Testis (tissue), 3 donors: ENCODE results near the gene COX10. TPM values are rescaled to one million over a fixed set of nuclear protein-coding genes. Genes with fewer than 3 reads are reported as not detected.
"Not testable (repeated sequence)": the region's sequence is repeated elsewhere in the genome, so short reads cannot be mapped to it uniquely, and the experiment has no call there.

ENCODE experiments used
- DNase-seq: peaks from one replicate; pipeline ENCODE4 v3.0.0-alpha.2; 2019
- H3K27ac ChIP-seq, 2 donors: fragments of 200-600 bp; sonication (generic); one replicate each; pipeline ENCODE4 v1.5.1; 2019
- H3K27me3 ChIP-seq: fragments of 200-600 bp; sonication (generic); one replicate; pipeline ENCODE4 v1.5.1; 2019
- H3K36me3 ChIP-seq: fragments of 200-600 bp; sonication (generic); one replicate; pipeline ENCODE4 v1.5.1; 2017; ENCODE audit warnings: low read depth; ENCODE audit errors: missing control alignments
- H3K4me1 ChIP-seq: fragments of 200-600 bp; sonication (generic); one replicate; pipeline ENCODE4 v1.5.1; 2019
- H3K4me3 ChIP-seq, 2 donors: fragments of 200-600 bp; sonication (generic); one replicate each; pipeline ENCODE4 v1.5.1; 2017 to 2019
- H3K9me3 ChIP-seq: fragments of 200-600 bp; sonication (generic); one replicate; pipeline ENCODE4 v1.5.1; 2017
- CTCF ChIP-seq, 3 experiments: fragments of 450-650 bp in 2 of 3; fragments of 200-600 bp in 1 of 3; sonication (generic) in 1 of 3; IDR thresholded peaks; one replicate each; pipeline ENCODE4 v1.5.1; 2016 to 2019; ENCODE audit warnings: antibody characterized with exemption in 3 of 3, mild to moderate bottlenecking in 2 of 3, moderate library complexity in 1 of 3
- POLR2A ChIP-seq: fragments of 450-650 bp; IDR thresholded peaks from one replicate; pipeline ENCODE4 v1.6.1; 2017; ENCODE audit warnings: antibody characterized with exemption, mild to moderate bottlenecking, moderate library complexity
- WGBS, 2 donors: methylation state at CpG; one replicate each; pipeline ENCODE4 v1.1.5; 2018; 5-methylcytosine and 5-hydroxymethylcytosine counted together
- intact Hi-C: fragments of 100-400 bp; cut with DNase I; formaldehyde crosslinking; loops from one replicate; pipeline ENCODE4 v1.15.1; 2023; ENCODE audit warnings: low total_unique reads
- polyA plus RNA-seq: library from polyadenylated mRNA; stranded (reverse); fragments of 350-450 nt; fragmentation: Illumina TruSeq; extraction: RNeasy Lipid Tissue Mini Kit (QIAGEN cat#74804); gene quantifications from one replicate; pipeline ENCODE4 v1.2.3, GENCODE V29; 2014; ENCODE audit warnings: low read depth, low replicate concordance; ENCODE audit not compliant: insufficient read depth
- total RNA-seq, 2 donors: library from RNA; depleted of rRNA; stranded (reverse); fragments of >200 nt; gene quantifications; one replicate each; pipeline ENCODE4 v1.2.3, GENCODE V29; 2016

Gene COX10
- total and polyA plus RNA-seq, 3 donors from 2014 or later, result 44.9 to 51.0 (median 50.6) TPM

GRCh38 chr17:14192636-14193344 is 123.5 kb downstream of the COX10 start:
- DNase-seq, H3K9me3 ChIP-seq, H3K27me3 ChIP-seq, H3K4me3 ChIP-seq, H3K4me1 ChIP-seq, H3K36me3 ChIP-seq, H3K27ac ChIP-seq, intact Hi-C loops: not testable (repeated sequence)
- 90 to 92% methylated on average over 12 to 13 of the region's 13 CpGs for WGBS, 2 donors

- Histone ChIP-seq H3K4me1 (peaks cover 7% of the 10 kb centered on the region), H3K27ac (no peak overlapping the region), H3K27me3 (no peaks in the 10 kb centered on the region), H3K9me3 (no peaks in the 10 kb centered on the region), H3K36me3 (no peaks in the 10 kb centered on the region), H3K4me3 (no peak overlapping the region)
- DNase-seq, result no peak
- TF ChIP-seq CTCF (IDR thresholded peaks at IDR 0.05), result peak in 1 of 3 experiments; percentile 10
- no peak for TF ChIP-seq POLR2A
- WGBS, 2 donors, result 84 to 94% methylated on average over 4 of the region's 4 CpGs
- intact Hi-C loops, result no loop called here
These were observed 127.2 kb downstream of the COX10 start for GRCh38 chr17:14196377-14196997.

- TF ChIP-seq CTCF (IDR thresholded peaks at IDR 0.05) (no peak), POLR2A (no peak)
- DNase-seq, result no peak
- Histone ChIP-seq H3K4me1 (peaks cover 10% of the 10 kb centered on the region), H3K4me3 (no peak overlapping the region), H3K36me3 (no peaks in the 10 kb centered on the region), H3K9me3 (no peaks in the 10 kb centered on the region), H3K27ac (no peak overlapping the region), H3K27me3 (no peaks in the 10 kb centered on the region)
- 90 to 92% methylated on average over 2 of the region's 2 CpGs for WGBS, 2 donors
- intact Hi-C loops, result no loop called here
These were observed 127.8 kb downstream of the COX10 start for GRCh38 chr17:14197057-14197456.

GRCh38 chr17:14197586-14197985 is 128.3 kb downstream of the COX10 start:
- no peak for DNase-seq
- H3K27ac ChIP-seq, result no peak overlapping the region
- no peaks in the 10 kb centered on the region for H3K9me3 ChIP-seq
- peaks cover 10% of the 10 kb centered on the region for H3K4me1 ChIP-seq
- no peak overlapping the region for H3K4me3 ChIP-seq
- intact Hi-C loops, result no loop called here
- TF ChIP-seq CTCF (IDR thresholded peaks at IDR 0.05) (no peak), POLR2A (no peak)
- no peaks in the 10 kb centered on the region for H3K27me3 ChIP-seq
- H3K36me3 ChIP-seq, result no peaks in the 10 kb centered on the region
- WGBS, 2 donors, result 50 to 98% methylated on average over 4 of the region's 4 CpGs

GRCh38 chr17:14198013-14198412 is 128.7 kb downstream of the COX10 start:
- intact Hi-C loops, result no loop called here
- Histone ChIP-seq H3K4me3 (no peak overlapping the region), H3K4me1 (peaks cover 10% of the 10 kb centered on the region), H3K36me3 (no peaks in the 10 kb centered on the region), H3K27me3 (no peaks in the 10 kb centered on the region), H3K9me3 (no peaks in the 10 kb centered on the region), H3K27ac (no peak overlapping the region)
- 74 to 88% methylated on average over 6 of the region's 6 CpGs for WGBS, 2 donors
- no peak for DNase-seq
- TF ChIP-seq POLR2A (no peak), CTCF (IDR thresholded peaks at IDR 0.05) (no peak)
